ENCODE results near the gene XIST.

Gene XIST

DNA sequence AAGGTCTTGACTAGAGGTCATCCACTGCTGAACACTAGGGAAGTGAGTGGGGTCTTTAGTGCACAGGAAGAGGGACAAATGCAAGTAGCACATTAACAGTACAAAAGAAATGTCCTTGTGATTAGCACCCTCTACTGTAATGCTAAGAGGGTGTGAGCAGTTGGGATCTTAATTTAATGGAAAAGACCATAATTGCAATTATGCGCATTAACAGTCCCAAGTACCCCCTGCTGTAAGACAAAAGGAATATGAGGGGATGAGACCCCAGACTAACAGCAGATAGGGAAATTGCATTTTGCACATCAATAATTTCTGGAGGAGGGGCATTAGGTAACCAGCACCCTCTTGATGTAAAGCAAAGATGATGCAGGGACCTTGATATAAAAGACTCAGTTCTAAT, 4.5 kb downstream of the XIST start:
- no peak for DNase-seq (ENCODE audit: low spot score)
- TF ChIP-seq CTCF (IDR thresholded peaks at IDR 0.05; ENCODE audit: extremely low read depth, missing control alignments), result no peak

DNA sequence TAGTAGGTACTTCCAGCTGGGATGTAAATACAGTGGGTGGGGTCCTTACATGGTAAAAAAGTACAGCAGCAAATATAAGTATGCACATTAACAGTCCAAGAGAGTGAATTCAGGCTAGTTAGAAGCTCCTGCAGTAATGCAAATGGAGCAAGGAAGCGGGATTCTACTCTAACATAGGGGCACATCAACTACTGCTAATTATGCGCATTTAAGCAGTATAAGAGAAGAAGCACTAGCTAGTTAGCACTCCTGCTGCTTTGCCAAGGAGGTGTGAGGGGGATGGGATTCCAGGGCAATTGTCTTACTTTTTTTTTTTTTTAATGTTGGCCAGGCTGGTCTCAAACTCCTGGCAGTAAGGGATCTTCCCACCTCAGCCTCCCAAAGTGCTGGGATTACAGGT, 5.4 kb downstream of the XIST start:
- DNase-seq (ENCODE audit: low spot score), result no peak

DNA sequence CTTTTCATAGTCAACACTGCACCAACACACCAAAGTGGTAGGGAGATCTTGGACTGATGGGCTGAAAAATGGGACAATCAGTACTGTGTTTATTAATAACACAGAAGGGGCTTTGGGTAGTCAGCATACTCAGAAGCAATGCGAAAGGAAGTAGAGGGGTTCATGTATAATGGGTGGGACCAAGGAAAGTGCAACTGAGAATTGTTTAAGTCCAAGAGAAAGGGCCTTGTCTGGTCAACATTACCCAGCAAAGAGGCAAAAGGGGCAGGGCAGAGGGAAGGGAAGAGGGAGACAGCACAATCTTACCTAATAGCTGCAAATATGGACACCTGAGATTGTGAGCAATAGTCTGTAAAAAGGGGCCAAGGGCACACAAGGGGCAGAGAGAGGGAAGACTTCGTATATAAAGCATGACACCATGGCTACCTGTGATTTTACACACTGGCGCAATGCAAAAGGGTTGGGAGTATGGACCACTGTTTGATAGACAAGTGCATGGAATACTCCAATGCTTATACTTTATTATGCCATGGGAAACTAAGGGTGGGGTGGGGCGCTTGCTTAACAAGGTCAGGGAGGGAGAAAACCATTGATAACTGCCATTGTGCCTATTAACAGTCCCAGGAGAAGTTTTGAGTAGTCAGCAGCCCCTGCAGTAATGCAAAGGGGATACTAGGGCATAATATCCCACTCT, 9.8 kb downstream of the XIST start:
- no peak for DNase-seq (ENCODE audit: low spot score)
- no peak for TF ChIP-seq CTCF (IDR thresholded peaks at IDR 0.05; ENCODE audit: extremely low read depth, missing control alignments)

More for the DNA sequence above, 5.4 kb downstream of the XIST start:
- no peak for TF ChIP-seq CTCF (IDR thresholded peaks at IDR 0.05; ENCODE audit: extremely low read depth, missing control alignments)

- no peak for DNase-seq (ENCODE audit: low spot score)
- no peak for TF ChIP-seq CTCF (IDR thresholded peaks at IDR 0.05; ENCODE audit: extremely low read depth, missing control alignments)
Observed at GRCh38 chrX:73841337-73841736, 11.2 kb downstream of the XIST start.

DNA sequence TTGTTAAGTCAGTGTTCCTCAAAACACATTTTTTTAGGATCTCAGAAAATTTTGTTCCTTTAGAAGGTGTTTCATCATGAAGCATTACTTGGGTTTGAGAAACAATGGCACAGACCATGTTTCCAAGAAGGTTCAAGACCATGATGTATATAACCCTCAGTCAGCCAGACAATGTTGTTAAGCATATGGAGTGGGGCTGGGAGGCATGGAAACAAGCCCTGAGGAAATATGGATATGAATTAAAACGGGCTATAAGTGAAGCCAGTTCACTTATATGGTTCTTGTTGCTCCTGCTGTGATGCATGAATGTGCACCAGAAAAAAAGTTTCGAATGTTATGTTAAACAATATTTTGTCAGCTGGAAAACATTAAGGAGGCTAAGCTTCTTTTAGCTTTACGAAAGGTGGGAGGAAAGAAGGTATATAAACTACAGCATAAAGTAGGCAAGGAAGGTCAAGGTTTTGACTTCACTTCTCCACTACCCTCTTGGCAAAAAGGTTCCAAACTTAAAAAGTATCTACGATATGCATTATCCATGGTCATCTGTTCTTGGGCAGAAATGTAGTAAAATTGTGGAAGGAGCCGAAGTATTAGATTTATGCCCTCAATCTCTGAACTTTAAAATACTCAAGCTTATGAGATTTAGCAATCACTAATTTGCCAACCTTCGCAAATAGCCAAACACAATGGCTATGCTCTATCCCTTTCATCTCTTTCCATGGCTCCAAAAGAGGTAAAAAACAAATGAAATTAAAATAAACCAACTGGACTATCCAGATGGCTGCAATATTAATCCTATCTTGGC, 12.2 kb downstream of the XIST start:
- no peak for DNase-seq (ENCODE audit: low spot score)
- TF ChIP-seq CTCF (IDR thresholded peaks at IDR 0.05; ENCODE audit: extremely low read depth, missing control alignments), result no peak

DNA sequence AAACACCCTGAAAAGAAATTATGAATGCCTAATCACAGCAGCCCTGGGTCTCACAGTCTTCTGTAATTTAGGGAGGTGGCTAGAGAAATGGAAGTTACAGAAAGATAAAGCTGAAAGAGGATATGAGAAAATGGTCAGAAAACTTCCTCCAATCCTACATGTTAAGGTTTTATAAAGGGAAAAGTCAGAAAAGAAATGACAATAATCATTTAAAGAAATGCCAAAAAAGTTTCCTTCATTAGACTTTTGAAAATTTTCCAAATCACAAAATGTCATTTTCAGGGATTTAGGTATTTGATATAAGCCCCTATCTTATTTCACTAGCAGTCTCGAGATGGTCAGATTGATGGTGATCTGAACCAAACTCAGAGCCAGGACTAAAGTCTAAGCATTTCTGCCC, 13.4 kb downstream of the XIST start:
- no peak for TF ChIP-seq CTCF (IDR thresholded peaks at IDR 0.05; ENCODE audit: extremely low read depth, missing control alignments)
- DNase-seq (ENCODE audit: low spot score), result no peak

DNA sequence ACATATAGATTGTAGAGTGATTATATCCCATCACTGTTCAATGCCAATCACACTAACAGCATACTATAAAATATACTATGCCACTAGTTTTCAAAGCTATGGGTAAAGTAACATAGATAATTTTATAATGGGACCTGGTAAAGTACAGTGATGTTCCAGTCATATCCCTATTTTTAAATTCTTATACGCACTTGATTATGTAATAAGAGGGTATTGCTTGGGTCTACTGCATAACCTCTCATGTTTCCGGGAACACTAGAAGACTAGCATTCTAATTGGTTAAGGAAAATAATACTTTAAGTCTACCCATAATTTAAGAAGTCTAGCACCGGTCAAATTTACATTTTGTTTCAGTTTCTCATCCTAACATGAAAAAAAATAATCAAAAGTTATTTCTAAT, 14.4 kb downstream of the XIST start:
- no peak for TF ChIP-seq CTCF (IDR thresholded peaks at IDR 0.05; ENCODE audit: extremely low read depth, missing control alignments)
- no peak for DNase-seq (ENCODE audit: low spot score)
